ENCODE measurements around the gene PTPRN.
"Not testable (repeated sequence)": the region's sequence is repeated elsewhere in the genome, so short reads cannot be mapped to it uniquely, and the experiment has no call there.

The PTPRN gene

GRCh38 chr2:219266232-219266631, 43.0 kb downstream of the PTPRN start:
- H3F3A ChIP-seq (ENCODE audit: insufficient read depth) = no peaks in the 10 kb centered on the region
- H4K20me1 ChIP-seq (ENCODE audit: low read depth, low read length) = no peaks in the 10 kb centered on the region
- H3K4me2 ChIP-seq (ENCODE audit: low read depth, low read length, poor library complexity, severe bottlenecking) = no peak overlapping the region
- H3K36me3 ChIP-seq (ENCODE audit: low read length) = no peaks in the 10 kb centered on the region
- no peaks in the 10 kb centered on the region for H3K9me2 ChIP-seq (replicated peaks; ENCODE audit: insufficient read depth, low read length)
- no peak overlapping the region for H3K4me3 ChIP-seq (ENCODE audit: insufficient read depth, low read length, poor library complexity, severe bottlenecking)
- H3K9me3 ChIP-seq (ENCODE audit: insufficient read depth, low read length) = no peaks in the 10 kb centered on the region
- H3K27ac ChIP-seq (ENCODE audit: low read depth, low read length) = no peak overlapping the region
- no peak overlapping the region for H3K9ac ChIP-seq (ENCODE audit: low read length)
- no peak overlapping the region for H2AFZ ChIP-seq (ENCODE audit: low read depth, low read length, severe bottlenecking)
- TF ChIP-seq EZH2phosphoT487 (conservative IDR thresholded peaks at IDR 0.05; ENCODE audit: low read length) (no peak), CTCF (IDR thresholded peaks at IDR 0.05; ENCODE audit: insufficient read depth, low read length, poor library complexity, severe bottlenecking) (no peak)
- no peaks in the 10 kb centered on the region for H3K27me3 ChIP-seq (ENCODE audit: low read length)
- no peaks in the 10 kb centered on the region for H3K79me2 ChIP-seq (ENCODE audit: insufficient read depth, low read length)

- no peak overlapping the region for H2AFZ ChIP-seq (ENCODE audit: low read depth, low read length, severe bottlenecking)
- no peak overlapping the region for H3K4me3 ChIP-seq (ENCODE audit: insufficient read depth, low read length, poor library complexity, severe bottlenecking)
- no peak overlapping the region for H3K27ac ChIP-seq (ENCODE audit: low read depth, low read length)
- no peaks in the 10 kb centered on the region for H3K27me3 ChIP-seq (ENCODE audit: low read length)
- no peaks in the 10 kb centered on the region for H3K79me2 ChIP-seq (ENCODE audit: insufficient read depth, low read length)
- no peak overlapping the region for H3K4me2 ChIP-seq (ENCODE audit: low read depth, low read length, poor library complexity, severe bottlenecking)
- H3K9ac ChIP-seq (ENCODE audit: low read length) = no peak overlapping the region
- no peak for TF ChIP-seq CTCF (IDR thresholded peaks at IDR 0.05; ENCODE audit: insufficient read depth, low read length, poor library complexity, severe bottlenecking)
- TF ChIP-seq EZH2phosphoT487 (conservative IDR thresholded peaks at IDR 0.05; ENCODE audit: low read length) = no peak
- H3K36me3 ChIP-seq (ENCODE audit: low read length) = no peaks in the 10 kb centered on the region
- no peaks in the 10 kb centered on the region for H3K9me3 ChIP-seq (ENCODE audit: insufficient read depth, low read length)
- no peaks in the 10 kb centered on the region for H3F3A ChIP-seq (ENCODE audit: insufficient read depth)
- no peaks in the 10 kb centered on the region for H4K20me1 ChIP-seq (ENCODE audit: low read depth, low read length)
- no peaks in the 10 kb centered on the region for H3K9me2 ChIP-seq (replicated peaks; ENCODE audit: insufficient read depth, low read length)
These were observed 48.0 kb downstream of the PTPRN start for GRCh38 chr2:219261024-219261855.

- H3K9me3 ChIP-seq (ENCODE audit: insufficient read depth, low read length); H3K27ac ChIP-seq (ENCODE audit: low read depth, low read length); H4K20me1 ChIP-seq (ENCODE audit: low read depth, low read length); H3K4me3 ChIP-seq (ENCODE audit: insufficient read depth, low read length, poor library complexity, severe bottlenecking); H3K27me3 ChIP-seq (ENCODE audit: low read length); H3K79me2 ChIP-seq (ENCODE audit: insufficient read depth, low read length); H3K9ac ChIP-seq (ENCODE audit: low read length); H2AFZ ChIP-seq (ENCODE audit: low read depth, low read length, severe bottlenecking); H3K36me3 ChIP-seq (ENCODE audit: low read length); H3F3A ChIP-seq (ENCODE audit: insufficient read depth); H3K4me2 ChIP-seq (ENCODE audit: low read depth, low read length, poor library complexity, severe bottlenecking); H3K9me2 ChIP-seq (replicated peaks; ENCODE audit: insufficient read depth, low read length): not testable (repeated sequence)
These were observed 50.3 kb downstream of the PTPRN start for GRCh38 chr2:219258942-219259341.

- Histone ChIP-seq H3K27ac (ENCODE audit: low read depth, low read length) (peak overlapping the region; percentile 55), H2AFZ (ENCODE audit: low read depth, low read length, severe bottlenecking) (peak overlapping the region; percentile 66)
These were observed 54.5 kb downstream of the PTPRN start for GRCh38 chr2:219254590-219255201.

More at GRCh38 chr2:219254590-219255201, 54.5 kb downstream of the PTPRN start:
- no peaks in the 10 kb centered on the region for H3K36me3 ChIP-seq (ENCODE audit: low read length)
- no peaks in the 10 kb centered on the region for H3K9me2 ChIP-seq (replicated peaks; ENCODE audit: insufficient read depth, low read length)
- peak overlapping the region; percentile 63 for H3K4me3 ChIP-seq (ENCODE audit: insufficient read depth, low read length, poor library complexity, severe bottlenecking)
- H3K79me2 ChIP-seq (ENCODE audit: insufficient read depth, low read length) = peaks cover 20% of the 10 kb centered on the region; the same call in 1 of the 2 replicates
- peak overlapping the region; percentile 72 for H3K9ac ChIP-seq (ENCODE audit: low read length)
- no peaks in the 10 kb centered on the region for H3K27me3 ChIP-seq (ENCODE audit: low read length)
- H3K4me2 ChIP-seq (ENCODE audit: low read depth, low read length, poor library complexity, severe bottlenecking) = peak overlapping the region; percentile 70
- H3K9me3 ChIP-seq (ENCODE audit: insufficient read depth, low read length) = no peaks in the 10 kb centered on the region
- peaks cover 8% of the 10 kb centered on the region for H3F3A ChIP-seq (ENCODE audit: insufficient read depth)
- TF ChIP-seq EZH2phosphoT487 (conservative IDR thresholded peaks at IDR 0.05; ENCODE audit: low read length) = no peak
- no peak for TF ChIP-seq CTCF (IDR thresholded peaks at IDR 0.05; ENCODE audit: insufficient read depth, low read length, poor library complexity, severe bottlenecking)
- H4K20me1 ChIP-seq (ENCODE audit: low read depth, low read length) = no peaks in the 10 kb centered on the region
